ENCODE measurements around the gene JMJD6. TPM values are rescaled to one million over a fixed set of nuclear protein-coding genes. Genes with fewer than 3 reads are reported as not detected.

Gene JMJD6
- total RNA-seq, 4 donors from 2014 or later = 39.0 to 53.8 (median 47.2) TPM

- Histone ChIP-seq H3K9me3 (no peaks in the 10 kb centered on the region), H3K27me3 (no peaks in the 10 kb centered on the region), H3K36me3 (peaks cover 0 to 79% of the 10 kb centered on the region in 2 donors), H3K4me1 (peaks cover 6 to 59% (median 35%) of the 10 kb centered on the region in 3 donors), H3K27ac (peak overlapping the region; percentile 5 to 93 (median 86)), H3K4me3 (no peak overlapping the region)
- peak; percentile 44 for ATAC-seq
- WGBS, 2 donors (ENCODE audit: low coverage in 1 of 2) = 60 to 68% methylated on average over 1 to 6 of the region's 16 CpGs
- TF ChIP-seq CTCF (IDR thresholded peaks at IDR 0.05) (peak in 3 of 4 experiments; percentile 68 to 81 (median 74)), EP300 (IDR thresholded peaks at IDR 0.05) (no peak), POLR2AphosphoS5 (IDR thresholded peaks at IDR 0.05) (no peak)
These were observed 44.9 kb downstream of the JMJD6 start for GRCh38 chr17:76681222-76682137.

GRCh38 chr17:76679239-76679638, 47.2 kb downstream of the JMJD6 start:
- Histone ChIP-seq H3K4me3 (no peak overlapping the region), H3K36me3 (peaks cover 0 to 87% of the 10 kb centered on the region in 2 donors), H3K9me3 (no peaks in the 10 kb centered on the region), H3K4me1 (peaks cover 6 to 36% (median 22%) of the 10 kb centered on the region in 3 donors), H3K27ac (no peak overlapping the region), H3K27me3 (no peaks in the 10 kb centered on the region)
- 20 to 60% methylated on average over 1 of the region's 1 CpG for WGBS, 2 donors (ENCODE audit: low coverage in 1 of 2)
- no peak for ATAC-seq
- TF ChIP-seq CTCF (IDR thresholded peaks at IDR 0.05) (no peak), POLR2A (IDR thresholded peaks at IDR 0.05) (no peak), EP300 (IDR thresholded peaks at IDR 0.05) (no peak), POLR2AphosphoS5 (IDR thresholded peaks at IDR 0.05) (no peak)

- no peak overlapping the region for H3K27ac ChIP-seq
- H3K9me3 ChIP-seq = no peaks in the 10 kb centered on the region
- H3K27me3 ChIP-seq = no peaks in the 10 kb centered on the region
- H3K4me3 ChIP-seq = no peak overlapping the region
- TF ChIP-seq CTCF (IDR thresholded peaks at IDR 0.05) (no peak), POLR2A (IDR thresholded peaks at IDR 0.05) (no peak), EP300 (IDR thresholded peaks at IDR 0.05) (no peak), POLR2AphosphoS5 (IDR thresholded peaks at IDR 0.05) (no peak)
- WGBS, 2 donors (ENCODE audit: low coverage in 1 of 2) = 67 to 89% methylated on average over 3 to 12 of the region's 12 CpGs
- ATAC-seq = no peak
- H3K4me1 ChIP-seq = peaks cover 6 to 27% (median 22%) of the 10 kb centered on the region in 3 donors
- peaks cover 0 to 84% of the 10 kb centered on the region in 2 donors for H3K36me3 ChIP-seq
These were observed 48.1 kb downstream of the JMJD6 start for GRCh38 chr17:76678330-76678729.

GRCh38 chr17:76677406-76677805, 49.0 kb downstream of the JMJD6 start:
- Histone ChIP-seq H3K4me3 (no peak overlapping the region), H3K36me3 (peaks cover 0 to 75% of the 10 kb centered on the region in 2 donors), H3K27ac (no peak overlapping the region), H3K4me1 (peaks cover 7 to 23% (median 16%) of the 10 kb centered on the region in 3 donors), H3K9me3 (no peaks in the 10 kb centered on the region), H3K27me3 (no peaks in the 10 kb centered on the region)
- TF ChIP-seq EP300 (IDR thresholded peaks at IDR 0.05) (no peak), CTCF (IDR thresholded peaks at IDR 0.05) (no peak)
- 70 to 80% methylated on average over 14 to 16 of the region's 16 CpGs for WGBS, 2 donors (ENCODE audit: low coverage in 1 of 2)
- ATAC-seq = no peak

- H3K36me3 ChIP-seq = peaks cover 0 to 68% of the 10 kb centered on the region in 2 donors
- 80 to 83% methylated on average over 4 to 6 of the region's 6 CpGs for WGBS, 2 donors (ENCODE audit: low coverage in 1 of 2)
- H3K27ac ChIP-seq = no peak overlapping the region
- H3K4me1 ChIP-seq = peaks cover 3 to 20% (median 11%) of the 10 kb centered on the region in 3 donors
- ATAC-seq = no peak
- no peaks in the 10 kb centered on the region for H3K27me3 ChIP-seq
- no peaks in the 10 kb centered on the region for H3K9me3 ChIP-seq
- no peak overlapping the region for H3K4me3 ChIP-seq
- TF ChIP-seq EP300 (IDR thresholded peaks at IDR 0.05) = no peak
- TF ChIP-seq POLR2A (IDR thresholded peaks at IDR 0.05) = no peak
- TF ChIP-seq CTCF (IDR thresholded peaks at IDR 0.05) = no peak
- no peak for TF ChIP-seq POLR2AphosphoS5 (IDR thresholded peaks at IDR 0.05)
These were observed 49.8 kb downstream of the JMJD6 start for GRCh38 chr17:76676629-76677028.

Data from gastroesophageal sphincter (tissue), 4 donors.